ENCODE measurements around the gene RFPL4AL1. TPM values are rescaled to one million over a fixed set of nuclear protein-coding genes. Genes with fewer than 3 reads are reported as not detected.

Gene RFPL4AL1
- total RNA-seq, 2 experiments from 2014 or later, result not detected

Other genes with a start within 250 kb of the RFPL4AL1 start
- not detected for gene SBK2, start 232.0 kb upstream of the RFPL4AL1 start, total RNA-seq
- gene SBK3, start 223.6 kb upstream of the RFPL4AL1 start, total RNA-seq, result not detected
- gene ZNF579, start 188.3 kb upstream of the RFPL4AL1 start, total RNA-seq, result 1 to 10 TPM; 7.2 to 7.5 TPM
- 10 to 100 TPM; 13.6 to 14.7 TPM for gene FIZ1, start 169.6 kb upstream of the RFPL4AL1 start, total RNA-seq
- gene ZNF524, start 168.8 kb upstream of the RFPL4AL1 start, total RNA-seq, result 10 to 100 TPM; 16.2 to 18.6 TPM
- 10 to 100 TPM; 11.4 to 12.1 TPM for gene ZNF865, start 163.5 kb upstream of the RFPL4AL1 start, total RNA-seq
- gene ZNF784, start 144.6 kb upstream of the RFPL4AL1 start, total RNA-seq, result 1 to 10 TPM; 3.2 to 4.3 TPM
- 10 to 100 TPM; 24.2 to 35.6 TPM for gene ZNF580, start 128.1 kb upstream of the RFPL4AL1 start, total RNA-seq
- 10 to 100 TPM; 18.9 to 26.9 TPM for gene ZNF581, start 125.5 kb upstream of the RFPL4AL1 start, total RNA-seq
- 1 to 10 TPM; 6.2 to 6.3 TPM for gene CCDC106, start 120.9 kb upstream of the RFPL4AL1 start, total RNA-seq
- gene U2AF2, start 114.1 kb upstream of the RFPL4AL1 start, total RNA-seq, result 100 to 1,000 TPM; 252 to 292 TPM
- 10 to 100 TPM; 32.5 to 37.1 TPM for gene EPN1, start 93.9 kb upstream of the RFPL4AL1 start, total RNA-seq
- gene NLRP9, start 30.7 kb upstream of the RFPL4AL1 start, total RNA-seq, result not detected
- gene RFPL4A, start 10.0 kb upstream of the RFPL4AL1 start, total RNA-seq, result not detected
- gene NLRP11, start 62.9 kb downstream of the RFPL4AL1 start, total RNA-seq, result under 1 TPM; 0.05 TPM
- gene NLRP4, start 67.4 kb downstream of the RFPL4AL1 start, total RNA-seq, result not detected
- gene NLRP13, start 163.2 kb downstream of the RFPL4AL1 start, total RNA-seq, result not detected
- gene NLRP8, start 178.7 kb downstream of the RFPL4AL1 start, total RNA-seq, result not detected
- gene NLRP5, start 217.7 kb downstream of the RFPL4AL1 start, total RNA-seq, result not detected

Measured in activated CD4-positive, alpha-beta T cell treated with anti-CD3 and anti-CD28 coated beads for 36 hours (primary cell).